Measurements from ENCODE around the gene FRRS1. TPM values are rescaled to one million over a fixed set of nuclear protein-coding genes. Genes with fewer than 3 reads are reported as not detected.

FRRS1 gene
- total and polyA plus RNA-seq, 2 experiments from 2014 or later: 0.13 to 3.9 TPM

DNA sequence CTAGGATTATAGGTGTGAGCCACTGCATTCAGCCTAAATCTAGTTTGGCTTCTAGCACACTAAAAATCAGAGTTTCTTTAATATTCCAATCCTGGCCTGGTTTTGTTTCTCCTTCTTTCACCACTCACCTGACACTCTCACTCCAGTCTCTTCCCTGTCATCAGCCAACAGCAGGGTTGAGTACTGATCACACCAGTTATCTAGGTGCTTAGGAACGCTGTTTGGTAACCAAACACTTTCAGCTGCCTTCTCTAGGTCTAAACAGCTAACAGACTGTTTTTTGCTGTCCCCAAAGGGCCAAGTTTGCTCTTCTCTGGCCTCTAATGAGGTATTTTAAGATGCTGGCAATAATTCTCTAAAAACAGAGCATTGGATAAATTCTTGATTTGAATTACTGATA, 17.7 kb upstream of the FRRS1 start:
- Histone ChIP-seq H3K9me2 (ENCODE audit: insufficient read depth) (no peaks in the 10 kb centered on the region), H4K20me1 (ENCODE audit: insufficient read depth) (no peaks in the 10 kb centered on the region), H3F3A (ENCODE audit: insufficient read depth) (no peaks in the 10 kb centered on the region), H3K9me3 (ENCODE audit: low read depth) (no peaks in the 10 kb centered on the region), H3K4me3 (no peak overlapping the region), H3K36me3 (ENCODE audit: low read depth) (no peaks in the 10 kb centered on the region), H3K4me1 (ENCODE audit: insufficient read depth) (no peaks in the 10 kb centered on the region), H3K27me3 (replicated peaks; ENCODE audit: insufficient read depth) (0 out of 2 replicates have a peak, but pooled peaks cover 9% of the 10 kb centered on the region), H3K27ac (no peak overlapping the region), H3K9ac (no peak overlapping the region), H3K79me2 (ENCODE audit: insufficient read depth) (no peaks in the 10 kb centered on the region), H3K4me2 (ENCODE audit: unreplicated experiment) (no peak overlapping the region), H2AFZ (no peak overlapping the region)
- WGBS, 2 experiments (ENCODE audit: low coverage in 1 of 2, low lambda C conversion rate in 2 of 2, missing lambda C conversion rate in 2 of 2): 15 to 18% methylated on average over 1 of the region's 1 CpG
- no peak for DNase-seq
- in situ Hi-C loops (cut with MboI): no loop called here
- no peak for TF ChIP-seq EZH2phosphoT487 (IDR thresholded peaks at IDR 0.05; ENCODE audit: insufficient read depth, low read depth)
- TF ChIP-seq EZH2 (IDR thresholded peaks at IDR 0.05; ENCODE audit: insufficient read depth, poor library complexity, severe bottlenecking): no peak

DNA sequence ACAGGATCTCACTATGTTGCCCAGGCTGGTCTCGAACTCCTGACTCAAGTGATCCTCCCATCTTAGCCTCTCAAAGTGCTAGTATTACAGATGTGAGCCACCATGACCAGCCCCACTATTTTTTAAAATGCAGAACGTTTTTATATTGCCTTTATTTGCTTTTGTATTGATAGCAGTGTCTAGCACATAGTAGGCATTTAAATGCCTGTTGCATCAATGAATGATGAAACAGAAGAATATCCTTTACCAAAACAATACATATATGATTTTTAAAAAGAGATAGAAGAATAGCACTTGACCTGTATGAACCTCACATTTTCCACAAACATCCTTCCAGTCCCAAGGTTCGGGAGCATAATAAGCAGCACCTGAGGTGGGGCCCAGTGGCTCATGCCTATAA, 16.5 kb upstream of the FRRS1 start:
- no peaks in the 10 kb centered on the region for H3K9me2 ChIP-seq (ENCODE audit: insufficient read depth)
- TF ChIP-seq EZH2phosphoT487 (IDR thresholded peaks at IDR 0.05; ENCODE audit: insufficient read depth, low read depth) (no peak), EZH2 (IDR thresholded peaks at IDR 0.05; ENCODE audit: insufficient read depth, poor library complexity, severe bottlenecking) (no peak)
- no peak overlapping the region for H3K4me3 ChIP-seq
- H4K20me1 ChIP-seq (ENCODE audit: insufficient read depth): no peaks in the 10 kb centered on the region
- H3K36me3 ChIP-seq (ENCODE audit: low read depth): no peaks in the 10 kb centered on the region
- H3K79me2 ChIP-seq (ENCODE audit: insufficient read depth): no peaks in the 10 kb centered on the region
- no peak overlapping the region for H3K27ac ChIP-seq
- no peaks in the 10 kb centered on the region for H3F3A ChIP-seq (ENCODE audit: insufficient read depth)
- no peak overlapping the region for H3K4me2 ChIP-seq (ENCODE audit: unreplicated experiment)
- in situ Hi-C loops (cut with MboI): no loop called here
- no peak overlapping the region for H2AFZ ChIP-seq
- H3K9ac ChIP-seq: no peak overlapping the region
- 0 out of 2 replicates have a peak, but pooled peaks cover 9% of the 10 kb centered on the region for H3K27me3 ChIP-seq (replicated peaks; ENCODE audit: insufficient read depth)
- no peaks in the 10 kb centered on the region for H3K4me1 ChIP-seq (ENCODE audit: insufficient read depth)
- no peak for DNase-seq
- 50 to 53% methylated on average over 3 of the region's 3 CpGs for WGBS, 2 experiments (ENCODE audit: low coverage in 1 of 2, low lambda C conversion rate in 2 of 2, missing lambda C conversion rate in 2 of 2)
- no peaks in the 10 kb centered on the region for H3K9me3 ChIP-seq (ENCODE audit: low read depth)

GRCh38 chr1:99782397-99782796, 16.0 kb upstream of the FRRS1 start:
- no peaks in the 10 kb centered on the region for H3K4me1 ChIP-seq (ENCODE audit: insufficient read depth)
- no peak overlapping the region for H2AFZ ChIP-seq
- H3K4me2 ChIP-seq (ENCODE audit: unreplicated experiment): no peak overlapping the region
- 0 out of 2 replicates have a peak, but pooled peaks cover 9% of the 10 kb centered on the region for H3K27me3 ChIP-seq (replicated peaks; ENCODE audit: insufficient read depth)
- no peaks in the 10 kb centered on the region for H3K9me2 ChIP-seq (ENCODE audit: insufficient read depth)
- in situ Hi-C loops (cut with MboI): no loop called here
- no peaks in the 10 kb centered on the region for H3K79me2 ChIP-seq (ENCODE audit: insufficient read depth)
- no peaks in the 10 kb centered on the region for H3K36me3 ChIP-seq (ENCODE audit: low read depth)
- WGBS, 2 experiments (ENCODE audit: low coverage in 1 of 2, low lambda C conversion rate in 2 of 2, missing lambda C conversion rate in 2 of 2): 81 to 96% methylated on average over 1 of the region's 1 CpG
- TF ChIP-seq EZH2 (IDR thresholded peaks at IDR 0.05; ENCODE audit: insufficient read depth, poor library complexity, severe bottlenecking): no peak
- no peak for TF ChIP-seq EZH2phosphoT487 (IDR thresholded peaks at IDR 0.05; ENCODE audit: insufficient read depth, low read depth)
- no peak for DNase-seq
- no peak overlapping the region for H3K9ac ChIP-seq
- no peak overlapping the region for H3K27ac ChIP-seq
- no peaks in the 10 kb centered on the region for H4K20me1 ChIP-seq (ENCODE audit: insufficient read depth)
- H3K9me3 ChIP-seq (ENCODE audit: low read depth): no peaks in the 10 kb centered on the region
- H3K4me3 ChIP-seq: no peak overlapping the region
- no peaks in the 10 kb centered on the region for H3F3A ChIP-seq (ENCODE audit: insufficient read depth)

DNA sequence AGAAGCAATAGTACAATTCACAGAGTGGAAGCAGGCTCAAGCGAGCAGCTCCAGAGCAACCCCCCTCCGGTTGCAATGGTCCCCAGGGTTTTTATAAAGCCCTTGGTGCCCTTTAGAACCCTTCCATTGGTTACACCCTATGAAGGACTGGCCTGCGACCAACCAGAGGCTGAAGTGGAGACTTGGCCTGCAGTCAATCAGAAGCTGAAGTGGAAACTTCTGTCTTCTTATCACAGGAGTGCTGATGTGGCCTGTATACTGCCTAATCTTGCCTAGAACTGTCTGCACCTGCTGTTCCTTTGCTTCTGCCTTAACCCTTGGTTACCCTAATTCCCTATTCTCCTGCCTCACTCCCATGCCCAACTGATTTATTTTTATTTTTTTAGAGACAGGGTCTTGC, 15.4 kb upstream of the FRRS1 start:
- Histone ChIP-seq H3K27ac (no peak overlapping the region), H3K4me3 (no peak overlapping the region), H3K36me3 (ENCODE audit: low read depth) (no peaks in the 10 kb centered on the region), H3K27me3 (replicated peaks; ENCODE audit: insufficient read depth) (0 out of 2 replicates have a peak, but pooled peaks cover 9% of the 10 kb centered on the region), H4K20me1 (ENCODE audit: insufficient read depth) (no peaks in the 10 kb centered on the region), H3F3A (ENCODE audit: insufficient read depth) (no peaks in the 10 kb centered on the region), H3K79me2 (ENCODE audit: insufficient read depth) (no peaks in the 10 kb centered on the region), H3K4me2 (ENCODE audit: unreplicated experiment) (no peak overlapping the region), H2AFZ (no peak overlapping the region), H3K9me3 (ENCODE audit: low read depth) (no peaks in the 10 kb centered on the region), H3K9ac (no peak overlapping the region), H3K4me1 (ENCODE audit: insufficient read depth) (no peaks in the 10 kb centered on the region), H3K9me2 (ENCODE audit: insufficient read depth) (no peaks in the 10 kb centered on the region)
- in situ Hi-C loops (cut with MboI): no loop called here
- DNase-seq: no peak
- WGBS, 2 experiments (ENCODE audit: low coverage in 1 of 2, low lambda C conversion rate in 2 of 2, missing lambda C conversion rate in 2 of 2): 67 to 72% methylated on average over 3 of the region's 3 CpGs
- TF ChIP-seq EZH2phosphoT487 (IDR thresholded peaks at IDR 0.05; ENCODE audit: insufficient read depth, low read depth) (no peak), EZH2 (IDR thresholded peaks at IDR 0.05; ENCODE audit: insufficient read depth, poor library complexity, severe bottlenecking) (no peak)

DNA sequence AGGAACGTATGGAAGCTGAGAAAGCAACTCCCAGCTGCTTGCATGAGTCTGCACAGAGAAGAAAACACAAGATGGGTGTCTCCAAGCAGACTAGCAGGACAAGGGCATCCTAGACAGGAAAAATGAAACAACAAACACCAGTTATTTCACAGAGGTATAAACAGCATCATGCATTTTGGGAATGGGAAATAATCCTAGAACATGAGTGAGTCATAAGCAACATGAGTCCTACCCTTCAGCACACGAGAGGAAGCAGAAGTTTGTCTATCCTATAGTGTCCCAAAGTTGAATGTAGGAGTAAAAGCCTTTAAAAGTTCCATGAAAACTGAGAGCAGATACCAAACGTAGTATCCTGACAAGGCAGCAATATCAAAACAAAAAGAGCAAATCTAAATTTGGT, 11.3 kb upstream of the FRRS1 start:
- H3K9me3 ChIP-seq (ENCODE audit: low read depth): no peaks in the 10 kb centered on the region
- DNase-seq: no peak
- no peak overlapping the region for H3K9ac ChIP-seq
- H3F3A ChIP-seq (ENCODE audit: insufficient read depth): no peaks in the 10 kb centered on the region
- H3K4me1 ChIP-seq (ENCODE audit: insufficient read depth): no peaks in the 10 kb centered on the region
- H3K27ac ChIP-seq: no peak overlapping the region
- H3K79me2 ChIP-seq (ENCODE audit: insufficient read depth): no peaks in the 10 kb centered on the region
- TF ChIP-seq EZH2 (IDR thresholded peaks at IDR 0.05; ENCODE audit: insufficient read depth, poor library complexity, severe bottlenecking) (no peak), EZH2phosphoT487 (IDR thresholded peaks at IDR 0.05; ENCODE audit: insufficient read depth, low read depth) (no peak)
- in situ Hi-C loops (cut with MboI): no loop called here
- no peak overlapping the region for H3K4me3 ChIP-seq
- no peak overlapping the region; the same call in 1 of the 2 replicates for H2AFZ ChIP-seq
- WGBS, 2 experiments (ENCODE audit: low coverage in 1 of 2, low lambda C conversion rate in 2 of 2, missing lambda C conversion rate in 2 of 2): 53 to 54% methylated on average over 3 of the region's 3 CpGs
- no peaks in the 10 kb centered on the region for H3K9me2 ChIP-seq (ENCODE audit: insufficient read depth)
- no peaks in the 10 kb centered on the region for H4K20me1 ChIP-seq (ENCODE audit: insufficient read depth)
- no peaks in the 10 kb centered on the region for H3K36me3 ChIP-seq (ENCODE audit: low read depth)
- H3K27me3 ChIP-seq (replicated peaks; ENCODE audit: insufficient read depth): 0 out of 2 replicates have a peak, but pooled peaks cover 9% of the 10 kb centered on the region
- H3K4me2 ChIP-seq (ENCODE audit: unreplicated experiment): no peak overlapping the region

All from GM23248 (cell line).